ENCODE results near the gene TARS2. TPM values are rescaled to one million over a fixed set of nuclear protein-coding genes. Genes with fewer than 3 reads are reported as not detected.

TARS2 gene
- total and polyA plus RNA-seq, 2 of the 13 experiments (the other 11 are each of a cell fraction or from before 2014, with no cell fraction given) = 21.3 to 22.8 TPM

DNA sequence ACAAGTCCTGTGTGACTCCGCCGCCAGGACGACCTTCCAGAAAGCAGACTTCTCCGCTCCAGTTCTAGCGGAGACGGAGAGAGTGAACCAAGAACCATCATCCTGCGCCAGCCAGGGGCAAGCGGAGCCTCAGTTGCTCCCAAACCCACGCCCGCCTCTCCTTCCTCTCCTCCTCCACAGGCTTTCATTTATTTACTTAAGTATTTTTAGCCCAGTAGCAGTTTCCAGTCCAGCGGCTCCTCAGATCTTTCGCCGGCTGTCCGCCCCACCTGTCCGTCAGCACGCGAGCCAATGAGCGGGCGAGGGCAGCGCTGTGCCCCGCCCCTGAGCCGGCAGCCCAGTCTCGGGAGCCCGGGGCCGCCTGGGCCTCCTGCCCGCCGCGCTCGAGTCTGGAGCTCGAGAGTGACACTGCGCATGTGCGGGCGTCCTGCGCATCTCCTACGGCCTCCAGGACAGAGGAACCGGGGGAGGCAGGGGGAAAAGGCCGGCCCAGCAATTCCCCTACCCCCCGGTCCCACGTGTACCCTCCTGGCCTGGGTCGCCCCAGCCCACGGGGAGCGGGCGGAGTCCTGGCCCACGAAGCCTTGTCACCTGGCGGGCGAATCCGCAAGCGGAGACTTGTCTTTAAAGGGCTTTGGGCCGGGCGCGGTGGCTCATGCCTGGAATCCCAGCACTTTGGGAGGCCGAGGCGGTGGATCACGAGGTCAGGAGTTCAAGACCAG is 28.3 kb downstream of the TARS2 start, which contains the start of gene FALEC (continued):
- TF ChIP-seq, protein P1, sequence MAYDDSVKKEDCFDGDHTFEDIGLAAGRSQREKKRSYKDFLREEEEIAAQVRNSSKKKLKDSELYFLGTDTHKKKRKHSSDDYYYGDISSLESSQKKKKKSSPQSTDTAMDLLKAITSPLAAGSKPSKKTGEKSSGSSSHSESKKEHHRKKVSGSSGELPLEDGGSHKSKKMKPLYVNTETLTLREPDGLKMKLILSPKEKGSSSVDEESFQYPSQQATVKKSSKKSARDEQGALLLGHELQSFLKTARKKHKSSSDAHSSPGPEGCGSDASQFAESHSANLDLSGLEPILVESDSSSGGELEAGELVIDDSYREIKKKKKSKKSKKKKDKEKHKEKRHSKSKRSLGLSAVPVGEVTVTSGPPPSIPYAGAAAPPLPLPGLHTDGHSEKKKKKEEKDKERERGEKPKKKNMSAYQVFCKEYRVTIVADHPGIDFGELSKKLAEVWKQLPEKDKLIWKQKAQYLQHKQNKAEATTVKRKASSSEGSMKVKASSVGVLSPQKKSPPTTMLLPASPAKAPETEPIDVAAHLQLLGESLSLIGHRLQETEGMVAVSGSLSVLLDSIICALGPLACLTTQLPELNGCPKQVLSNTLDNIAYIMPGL (CRISPR knock-in tag; IDR thresholded peaks at IDR 0.05; ENCODE audit: borderline replicate concordance in 1 of 2, low read depth in 1 of 2) = peak in 1 of 2 experiments; percentile 56; a peak in 1 of 4 replicates
- 0 out of 2 replicates have a peak, but pooled peaks have one; percentile 5 for TF ChIP-seq KAT7 (CRISPR knock-in tag; IDR thresholded peaks at IDR 0.05; ENCODE audit: borderline replicate concordance)
- no peak for TF ChIP-seq CC2D1A (CRISPR knock-in tag; IDR thresholded peaks at IDR 0.05)
- TF ChIP-seq TARDBP (CRISPR knock-in tag; IDR thresholded peaks at IDR 0.05) = no peak; the same call in 1 of the 2 replicates
- TF ChIP-seq ZFY (CRISPR knock-in tag; IDR thresholded peaks at IDR 0.05) = peak; percentile 85
- TF ChIP-seq, protein P2, sequence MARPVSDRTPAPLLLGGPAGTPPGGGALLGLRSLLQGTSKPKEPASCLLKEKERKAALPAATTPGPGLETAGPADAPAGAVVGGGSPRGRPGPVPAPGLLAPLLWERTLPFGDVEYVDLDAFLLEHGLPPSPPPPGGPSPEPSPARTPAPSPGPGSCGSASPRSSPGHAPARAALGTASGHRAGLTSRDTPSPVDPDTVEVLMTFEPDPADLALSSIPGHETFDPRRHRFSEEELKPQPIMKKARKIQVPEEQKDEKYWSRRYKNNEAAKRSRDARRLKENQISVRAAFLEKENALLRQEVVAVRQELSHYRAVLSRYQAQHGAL (CRISPR knock-in tag; IDR thresholded peaks at IDR 0.05; ENCODE audit: not compliant biosample characterization) = no peak
- TF ChIP-seq ZNF792 (CRISPR knock-in tag; IDR thresholded peaks at IDR 0.05) = 0 out of 2 replicates have a peak, but pooled peaks have one; percentile 16
- TF ChIP-seq, protein P3, sequence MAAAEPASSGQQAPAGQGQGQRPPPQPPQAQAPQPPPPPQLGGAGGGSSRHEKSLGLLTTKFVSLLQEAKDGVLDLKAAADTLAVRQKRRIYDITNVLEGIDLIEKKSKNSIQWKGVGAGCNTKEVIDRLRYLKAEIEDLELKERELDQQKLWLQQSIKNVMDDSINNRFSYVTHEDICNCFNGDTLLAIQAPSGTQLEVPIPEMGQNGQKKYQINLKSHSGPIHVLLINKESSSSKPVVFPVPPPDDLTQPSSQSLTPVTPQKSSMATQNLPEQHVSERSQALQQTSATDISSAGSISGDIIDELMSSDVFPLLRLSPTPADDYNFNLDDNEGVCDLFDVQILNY (CRISPR knock-in tag; conservative IDR thresholded peaks at IDR 0.05) = no peak
- TF ChIP-seq ZNF34 (CRISPR knock-in tag; IDR thresholded peaks at IDR 0.05; ENCODE audit: borderline replicate concordance) = no peak; the same call in 1 of the 2 replicates
- TF ChIP-seq NFE2L2 (IDR thresholded peaks at IDR 0.05; ENCODE audit: low read length) = no peak
- no peak for TF ChIP-seq ZNF543 (CRISPR knock-in tag; IDR thresholded peaks at IDR 0.05)
- 0 out of 2 replicates have a peak, but pooled peaks have one; percentile 40 for TF ChIP-seq ZNF850 (CRISPR knock-in tag; conservative IDR thresholded peaks at IDR 0.05)
- 0 out of 2 replicates have a peak, but pooled peaks have one; percentile 8 for TF ChIP-seq ZBTB3 (CRISPR knock-in tag; IDR thresholded peaks at IDR 0.05; ENCODE audit: borderline replicate concordance, low read depth)
- no peak for TF ChIP-seq HOXD1 (CRISPR knock-in tag; IDR thresholded peaks at IDR 0.05)
- TF ChIP-seq EZH2 (conservative IDR thresholded peaks at IDR 0.05; ENCODE audit: low read depth, low read length) = no peak
- TF ChIP-seq KDM3A (CRISPR knock-in tag; IDR thresholded peaks at IDR 0.05; ENCODE audit: low read depth) = peak; percentile 56; the same call in 1 of the 2 replicates
- TF ChIP-seq, protein P4, sequence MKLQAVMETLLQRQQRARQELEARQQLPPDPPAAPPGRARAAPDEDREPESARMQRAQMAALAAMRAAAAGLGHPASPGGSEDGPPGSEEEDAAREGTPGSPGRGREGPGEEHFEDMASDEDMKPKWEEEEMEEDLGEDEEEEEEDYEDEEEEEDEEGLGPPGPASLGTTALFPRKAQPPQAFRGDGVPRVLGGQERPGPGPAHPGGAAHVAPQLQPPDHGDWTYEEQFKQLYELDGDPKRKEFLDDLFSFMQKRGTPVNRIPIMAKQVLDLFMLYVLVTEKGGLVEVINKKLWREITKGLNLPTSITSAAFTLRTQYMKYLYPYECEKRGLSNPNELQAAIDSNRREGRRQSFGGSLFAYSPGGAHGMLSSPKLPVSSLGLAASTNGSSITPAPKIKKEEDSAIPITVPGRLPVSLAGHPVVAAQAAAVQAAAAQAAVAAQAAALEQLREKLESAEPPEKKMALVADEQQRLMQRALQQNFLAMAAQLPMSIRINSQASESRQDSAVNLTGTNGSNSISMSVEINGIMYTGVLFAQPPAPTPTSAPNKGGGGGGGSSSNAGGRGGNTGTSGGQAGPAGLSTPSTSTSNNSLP (IDR thresholded peaks at IDR 0.05; ENCODE audit: low read depth, low read length) = no peak
- peak; percentile 76 for TF ChIP-seq ZMYM2 (CRISPR knock-in tag; IDR thresholded peaks at IDR 0.05)
- TF ChIP-seq, protein P5, sequence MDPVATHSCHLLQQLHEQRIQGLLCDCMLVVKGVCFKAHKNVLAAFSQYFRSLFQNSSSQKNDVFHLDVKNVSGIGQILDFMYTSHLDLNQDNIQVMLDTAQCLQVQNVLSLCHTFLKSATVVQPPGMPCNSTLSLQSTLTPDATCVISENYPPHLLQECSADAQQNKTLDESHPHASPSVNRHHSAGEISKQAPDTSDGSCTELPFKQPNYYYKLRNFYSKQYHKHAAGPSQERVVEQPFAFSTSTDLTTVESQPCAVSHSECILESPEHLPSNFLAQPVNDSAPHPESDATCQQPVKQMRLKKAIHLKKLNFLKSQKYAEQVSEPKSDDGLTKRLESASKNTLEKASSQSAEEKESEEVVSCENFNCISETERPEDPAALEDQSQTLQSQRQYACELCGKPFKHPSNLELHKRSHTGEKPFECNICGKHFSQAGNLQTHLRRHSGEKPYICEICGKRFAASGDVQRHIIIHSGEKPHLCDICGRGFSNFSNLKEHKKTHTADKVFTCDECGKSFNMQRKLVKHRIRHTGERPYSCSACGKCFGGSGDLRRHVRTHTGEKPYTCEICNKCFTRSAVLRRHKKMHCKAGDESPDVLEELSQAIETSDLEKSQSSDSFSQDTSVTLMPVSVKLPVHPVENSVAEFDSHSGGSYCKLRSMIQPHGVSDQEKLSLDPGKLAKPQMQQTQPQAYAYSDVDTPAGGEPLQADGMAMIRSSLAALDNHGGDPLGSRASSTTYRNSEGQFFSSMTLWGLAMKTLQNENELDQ (CRISPR knock-in tag; IDR thresholded peaks at IDR 0.05; ENCODE audit: borderline replicate concordance) = no peak
- TF ChIP-seq AHR (CRISPR knock-in tag; IDR thresholded peaks at IDR 0.05) = peak; percentile 87; the same call in 1 of the 2 replicates
- no peak for TF ChIP-seq ARNT (IDR thresholded peaks at IDR 0.05)
- TF ChIP-seq RBM22 (optimal IDR thresholded peaks at IDR 0.05; ENCODE audit: low read length) = no peak
- TF ChIP-seq TCF7L2 (IDR thresholded peaks at IDR 0.05; ENCODE audit: low read depth, low read length) = 0 out of 2 replicates have a peak, but pooled peaks have one; percentile 43
